HG03460 (cell line): ENCODE results near the gene C1orf21.

ENCODE experiments used
- ATAC-seq: cut with Tn5 transposase; IDR thresholded peaks from one replicate; pipeline ENCODE4 v1.9.1; 2021; ENCODE audit not compliant: unreplicated experiment

C1orf21 gene

GRCh38 chr1:184385865-184386311, 941 bp upstream of the C1orf21 start:
- ATAC-seq = no peak

- no peak for ATAC-seq
These were observed 243 bp downstream of the C1orf21 start for GRCh38 chr1:184387069-184387475.

GRCh38 chr1:184387476-184388318, 868 bp downstream of the C1orf21 start:
- ATAC-seq = no peak

- no peak for ATAC-seq
These were observed 1.6 kb downstream of the C1orf21 start for GRCh38 chr1:184388319-184388889.

GRCh38 chr1:184388971-184389370, 2.1 kb downstream of the C1orf21 start:
- ATAC-seq = no peak

GRCh38 chr1:184389446-184389845, 2.6 kb downstream of the C1orf21 start:
- ATAC-seq = no peak

- no peak for ATAC-seq
These were observed 4.1 kb downstream of the C1orf21 start for GRCh38 chr1:184390889-184391288.

GRCh38 chr1:184392067-184392466, 5.2 kb downstream of the C1orf21 start:
- ATAC-seq = no peak

GRCh38 chr1:184392779-184393522, 6.1 kb downstream of the C1orf21 start:
- ATAC-seq = no peak

- ATAC-seq = no peak
These were observed 7.1 kb downstream of the C1orf21 start for GRCh38 chr1:184393962-184394361.

- no peak for ATAC-seq
These were observed 8.5 kb downstream of the C1orf21 start for GRCh38 chr1:184395370-184395769.

GRCh38 chr1:184395937-184396480, 9.2 kb downstream of the C1orf21 start:
- no peak for ATAC-seq

GRCh38 chr1:184399192-184399847, 12.5 kb downstream of the C1orf21 start:
- no peak for ATAC-seq

GRCh38 chr1:184403961-184404726, 17.3 kb downstream of the C1orf21 start:
- ATAC-seq = no peak

- ATAC-seq = no peak
These were observed 17.8 kb downstream of the C1orf21 start for GRCh38 chr1:184404727-184405027.

GRCh38 chr1:184405094-184405800, 18.4 kb downstream of the C1orf21 start:
- ATAC-seq = no peak

- ATAC-seq = no peak
These were observed 18.9 kb downstream of the C1orf21 start for GRCh38 chr1:184405801-184406142.

- no peak for ATAC-seq
These were observed 19.6 kb downstream of the C1orf21 start for GRCh38 chr1:184406479-184406878.

GRCh38 chr1:184407816-184408510, 21.1 kb downstream of the C1orf21 start:
- ATAC-seq = no peak
